Osteoblast (primary cell): Measurements from ENCODE around the gene LAMTOR1. TPM values are rescaled to one million over a fixed set of nuclear protein-coding genes. Genes with fewer than 3 reads are reported as not detected.

Experiments
- DNase-seq: peaks from one replicate; pipeline ENCODE4 v3.0.0; 2011; ENCODE audit warnings: low spot score, mixed read lengths; ENCODE audit not compliant: insufficient read length; ENCODE audit errors: missing footprints
- H2AFZ ChIP-seq: 2 replicates; pipeline ENCODE4 v1.6.0; 2011; ENCODE audit warnings: mild to moderate bottlenecking, low read length
- H3K27ac ChIP-seq: 2 replicates; pipeline ENCODE4 v1.5.1; 2011; ENCODE audit warnings: mild to moderate bottlenecking, low read depth, low read length, moderate library complexity
- H3K27me3 ChIP-seq: 2 replicates; pipeline ENCODE4 v1.6.0; 2012; ENCODE audit warnings: mild to moderate bottlenecking, control low read depth, inconsistent platforms, low read length, moderate library complexity; ENCODE audit not compliant: insufficient read depth
- H3K36me3 ChIP-seq: 2 replicates; pipeline ENCODE4 v1.5.1; 2011; ENCODE audit warnings: mild to moderate bottlenecking, low read length, control low read depth, moderate library complexity; ENCODE audit not compliant: insufficient read depth
- H3K4me1 ChIP-seq: 2 replicates; pipeline ENCODE4 v1.5.1; 2011; ENCODE audit warnings: mild to moderate bottlenecking, low read length, control low read depth, moderate library complexity; ENCODE audit not compliant: insufficient read depth
- H3K4me2 ChIP-seq: 2 replicates; pipeline ENCODE4 v1.6.0; 2011; ENCODE audit warnings: mild to moderate bottlenecking, low read length; ENCODE audit not compliant: insufficient read depth
- H3K4me3 ChIP-seq: fragments of 200-600 bp; sonication (generic); 3 replicates; pipeline ENCODE4 v1.5.1; 2012; ENCODE audit warnings: mild to moderate bottlenecking, low read length, inconsistent platforms; ENCODE audit not compliant: insufficient read depth
- H3K79me2 ChIP-seq: 2 replicates; pipeline ENCODE4 v1.6.0; 2012; ENCODE audit warnings: mild to moderate bottlenecking, low read length, control low read depth, inconsistent platforms; ENCODE audit not compliant: insufficient read depth
- H3K9me3 ChIP-seq: 2 replicates; pipeline ENCODE4 v1.5.1; 2011; ENCODE audit warnings: low read depth, low read length, control low read depth
- H4K20me1 ChIP-seq: 2 replicates; pipeline ENCODE4 v1.6.0; 2012; ENCODE audit warnings: mild to moderate bottlenecking, low read length, control low read depth; ENCODE audit not compliant: insufficient read depth
- total RNA-seq: library from RNA; depleted of rRNA; stranded (reverse); fragments of >200 nt; gene quantifications from 2 replicates; pipeline ENCODE4 v1.2.3, GENCODE V29; 2012
- TF ChIP-seq, protein P1 (sequence below): IDR thresholded peaks from 2 replicates; pipeline ENCODE4 v1.5.1; 2011; ENCODE audit warnings: mild to moderate bottlenecking, low read depth, low read length, moderate library complexity; ENCODE audit errors: extremely low read depth

Gene LAMTOR1
- total RNA-seq, 1 donor = 131 TPM

DNA sequence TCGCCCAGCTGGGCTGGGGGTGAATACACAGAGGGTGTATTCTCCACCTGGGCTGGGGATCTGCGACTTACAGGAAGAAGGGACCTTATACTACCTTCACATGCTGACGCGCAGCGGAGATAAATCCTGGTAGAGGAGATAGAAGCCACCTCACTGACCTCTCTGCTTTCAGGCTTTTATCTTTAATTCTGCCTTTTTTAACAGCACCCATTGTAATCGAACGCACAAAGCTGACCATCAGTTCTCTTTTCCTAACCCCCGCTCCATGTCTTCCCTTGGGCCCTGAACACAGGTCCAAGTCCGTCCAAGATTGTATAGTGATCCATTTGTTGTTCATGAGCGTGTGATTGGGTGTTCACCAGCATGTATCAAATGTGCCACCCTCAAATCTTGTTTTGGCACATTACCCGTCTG lies 664 bp upstream of the LAMTOR1 start:
- Histone ChIP-seq H4K20me1 (peaks cover 14% of the 10 kb centered on the region), H3K4me1 (peaks cover 32% of the 10 kb centered on the region), H2AFZ (peak overlapping the region; percentile 71), H3K79me2 (peaks cover 43% of the 10 kb centered on the region), H3K4me2 (peak overlapping the region; percentile 74), H3K27me3 (no peaks in the 10 kb centered on the region), H3K27ac (peak overlapping the region; percentile 58), H3K9me3 (no peaks in the 10 kb centered on the region), H3K36me3 (peaks cover 23% of the 10 kb centered on the region), H3K4me3 (peak overlapping the region; percentile 53)
- TF ChIP-seq, protein P1, sequence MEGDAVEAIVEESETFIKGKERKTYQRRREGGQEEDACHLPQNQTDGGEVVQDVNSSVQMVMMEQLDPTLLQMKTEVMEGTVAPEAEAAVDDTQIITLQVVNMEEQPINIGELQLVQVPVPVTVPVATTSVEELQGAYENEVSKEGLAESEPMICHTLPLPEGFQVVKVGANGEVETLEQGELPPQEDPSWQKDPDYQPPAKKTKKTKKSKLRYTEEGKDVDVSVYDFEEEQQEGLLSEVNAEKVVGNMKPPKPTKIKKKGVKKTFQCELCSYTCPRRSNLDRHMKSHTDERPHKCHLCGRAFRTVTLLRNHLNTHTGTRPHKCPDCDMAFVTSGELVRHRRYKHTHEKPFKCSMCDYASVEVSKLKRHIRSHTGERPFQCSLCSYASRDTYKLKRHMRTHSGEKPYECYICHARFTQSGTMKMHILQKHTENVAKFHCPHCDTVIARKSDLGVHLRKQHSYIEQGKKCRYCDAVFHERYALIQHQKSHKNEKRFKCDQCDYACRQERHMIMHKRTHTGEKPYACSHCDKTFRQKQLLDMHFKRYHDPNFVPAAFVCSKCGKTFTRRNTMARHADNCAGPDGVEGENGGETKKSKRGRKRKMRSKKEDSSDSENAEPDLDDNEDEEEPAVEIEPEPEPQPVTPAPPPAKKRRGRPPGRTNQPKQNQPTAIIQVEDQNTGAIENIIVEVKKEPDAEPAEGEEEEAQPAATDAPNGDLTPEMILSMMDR = no peak
- DNase-seq = no peak

- TF ChIP-seq, protein P1 = no peak
Observed at GRCh38 chr11:72102631-72102945, 509 bp downstream of the LAMTOR1 start.

GRCh38 chr11:72102162-72102561 lies 935 bp downstream of the LAMTOR1 start:
- peak overlapping the region; percentile 96 for H3K4me3 ChIP-seq
- H3K9me3 ChIP-seq = no peaks in the 10 kb centered on the region
- H4K20me1 ChIP-seq = peaks cover 20% of the 10 kb centered on the region
- TF ChIP-seq, protein P1 = no peak
- peaks cover 39% of the 10 kb centered on the region for H3K36me3 ChIP-seq
- H3K4me1 ChIP-seq = peaks cover 32% of the 10 kb centered on the region
- no peaks in the 10 kb centered on the region for H3K27me3 ChIP-seq
- no peak overlapping the region for H2AFZ ChIP-seq
- H3K4me2 ChIP-seq = peak overlapping the region; percentile 99
- no peak for DNase-seq
- peaks cover 57% of the 10 kb centered on the region for H3K79me2 ChIP-seq
- H3K27ac ChIP-seq = peak overlapping the region; percentile 95

More at GRCh38 chr11:72102631-72102945, 509 bp downstream of the LAMTOR1 start:
- H3K79me2 ChIP-seq = peaks cover 54% of the 10 kb centered on the region
- no peaks in the 10 kb centered on the region for H3K27me3 ChIP-seq
- H3K4me3 ChIP-seq = peak overlapping the region; percentile 96
- H3K9me3 ChIP-seq = no peaks in the 10 kb centered on the region
- H3K27ac ChIP-seq = peak overlapping the region; percentile 95
- peaks cover 34% of the 10 kb centered on the region for H3K36me3 ChIP-seq
- peaks cover 20% of the 10 kb centered on the region for H4K20me1 ChIP-seq
- H3K4me2 ChIP-seq = peak overlapping the region; percentile 99
- peaks cover 32% of the 10 kb centered on the region for H3K4me1 ChIP-seq
- H2AFZ ChIP-seq = peak overlapping the region; percentile 85
- DNase-seq = no peak

DNA sequence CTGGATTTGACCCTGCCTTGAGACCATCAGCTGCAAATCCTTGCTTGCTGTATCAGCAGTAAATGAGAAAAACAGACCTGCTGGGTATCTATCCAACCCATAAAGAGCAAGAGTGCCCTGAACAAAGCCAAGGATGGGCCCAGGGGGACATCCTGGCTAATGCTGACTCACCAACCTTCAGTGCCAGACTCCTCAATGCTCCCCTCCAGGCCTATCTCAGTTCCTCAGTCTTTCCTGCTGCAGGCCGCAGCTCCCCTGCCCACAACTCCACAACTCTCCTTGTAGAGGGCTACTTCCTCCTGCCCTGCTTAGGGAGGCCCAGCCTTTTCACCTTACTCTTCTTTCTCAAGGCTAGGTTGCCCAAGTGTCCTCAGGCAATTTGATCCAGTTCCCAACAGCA lies 2.6 kb downstream of the LAMTOR1 start:
- Histone ChIP-seq H3K27ac (peak overlapping the region; percentile 95), H2AFZ (no peak overlapping the region), H3K4me2 (peak overlapping the region; percentile 13), H3K79me2 (peaks cover 57% of the 10 kb centered on the region), H3K27me3 (no peaks in the 10 kb centered on the region), H3K4me1 (peaks cover 32% of the 10 kb centered on the region), H3K36me3 (peaks cover 47% of the 10 kb centered on the region), H3K4me3 (no peak overlapping the region), H3K9me3 (no peaks in the 10 kb centered on the region), H4K20me1 (peaks cover 20% of the 10 kb centered on the region)
- no peak for DNase-seq
- TF ChIP-seq, protein P1 = no peak
